Fibroblast of skin of right biceps (primary cell): Measurements from ENCODE around the gene SMC6.
A peak's percentile ranks its signal among the peaks of the same experiment; 100 is the strongest.

ENCODE experiments used
- DNase-seq: peaks from one replicate; pipeline ENCODE4 v3.0.0-alpha.2; 2013

SMC6 gene

GRCh38 chr2:17753803-17754663 is at the start of gene SMC6, which contains the start of gene GEN1:
Gene SMC6 (minus strand): TSS chr2:17753810. CDS start chr2:17745946, 7,864 bp downstream.
Gene GEN1 (plus strand): TSS chr2:17754138. CDS start chr2:17759944, 5,806 bp downstream.
- DNase-seq, result peak; percentile 96

- DNase-seq, result no peak
Measured at GRCh38 chr2:17800693-17801458, 47.3 kb upstream of the SMC6 start.

GRCh38 chr2:17800219-17800618 is 46.6 kb upstream of the SMC6 start:
- DNase-seq, result no peak

- no peak for DNase-seq
Measured at GRCh38 chr2:17799301-17800120, 45.9 kb upstream of the SMC6 start.

DNA sequence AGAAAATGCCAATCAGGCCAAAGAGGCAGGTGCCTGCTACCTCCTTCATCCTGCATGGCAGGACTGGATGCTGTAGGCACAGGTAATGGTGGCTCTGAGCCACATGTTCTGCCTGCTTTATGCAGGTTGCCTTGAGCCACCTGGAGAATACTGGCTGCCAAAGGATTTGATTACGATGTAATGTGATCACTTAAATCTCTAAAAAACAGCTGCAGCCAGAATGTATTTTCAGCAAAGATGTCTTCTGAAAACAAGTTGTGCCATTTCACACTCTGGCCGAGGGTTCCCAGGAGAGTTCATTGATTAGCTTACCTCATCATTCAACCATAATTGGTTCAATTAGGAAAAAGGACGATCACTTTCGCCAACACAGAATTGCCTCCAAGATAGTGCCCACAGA is 44.7 kb upstream of the SMC6 start:
- no peak for DNase-seq

GRCh38 chr2:17795309-17795708 is 41.7 kb upstream of the SMC6 start:
- no peak for DNase-seq

GRCh38 chr2:17793803-17794354 is 40.3 kb upstream of the SMC6 start:
- peak; percentile 57 for DNase-seq

DNA sequence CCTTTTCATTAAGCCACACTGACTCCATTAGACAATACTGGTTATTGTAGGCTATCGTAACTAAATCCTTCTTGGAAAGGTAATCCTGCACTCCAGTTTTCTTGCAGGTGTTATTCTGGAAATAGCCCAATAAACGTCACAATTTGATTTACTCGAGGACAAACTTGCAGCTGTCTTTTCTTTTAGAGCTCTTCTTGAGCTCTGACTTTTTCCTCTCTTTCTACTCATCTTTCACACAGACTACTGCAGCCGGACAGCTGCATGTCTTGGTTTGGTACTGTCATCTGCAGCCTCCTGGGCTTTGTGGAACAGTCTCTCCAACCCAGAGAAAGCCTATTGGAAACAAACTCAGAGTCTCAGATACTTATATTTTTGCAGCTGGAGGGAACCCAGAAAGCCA is 39.7 kb upstream of the SMC6 start:
- no peak for DNase-seq

DNA sequence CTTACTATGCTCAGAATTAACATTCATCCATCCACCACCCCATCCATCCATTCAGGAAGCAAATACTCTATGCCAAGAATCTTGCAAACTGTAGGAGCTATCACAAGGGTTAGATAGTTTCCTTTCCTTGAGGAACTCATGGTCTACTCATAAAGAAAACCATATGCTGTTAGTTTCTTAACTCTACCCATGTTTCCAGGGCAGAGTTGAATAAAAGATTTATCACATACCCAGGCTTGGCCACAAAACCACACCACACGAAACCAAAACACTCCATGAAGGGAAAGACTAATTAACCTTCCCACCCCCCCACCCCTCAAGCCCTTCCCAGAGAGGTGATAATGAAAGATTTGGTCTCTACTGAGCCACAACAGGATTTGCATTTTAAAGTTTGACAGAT is 38.9 kb upstream of the SMC6 start:
- DNase-seq, result peak; percentile 33

- no peak for DNase-seq
Measured at GRCh38 chr2:17791817-17792130, 38.2 kb upstream of the SMC6 start.

- DNase-seq, result peak; percentile 85
Measured at GRCh38 chr2:17791121-17791816, 37.7 kb upstream of the SMC6 start.

GRCh38 chr2:17790536-17790935 is 36.9 kb upstream of the SMC6 start:
- peak; percentile 43 for DNase-seq

DNA sequence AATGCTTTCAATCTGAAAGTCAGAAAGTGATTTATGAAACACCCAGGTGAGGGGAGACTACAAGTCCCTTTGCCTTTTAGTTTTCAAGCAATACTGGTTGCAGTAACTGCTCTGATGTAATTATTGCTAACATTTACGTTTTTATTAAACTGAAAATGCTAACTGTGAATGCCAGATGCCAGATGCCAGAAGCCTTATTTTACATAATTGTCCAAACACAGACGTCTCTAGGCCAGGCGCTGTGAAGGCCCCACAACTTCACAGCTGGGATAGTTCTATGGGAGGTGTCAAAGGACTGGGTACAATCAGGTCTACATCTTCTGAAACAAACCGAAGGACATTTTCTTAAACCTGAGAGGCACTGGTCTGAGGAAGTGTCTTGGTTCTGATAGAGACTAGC is 35.2 kb upstream of the SMC6 start:
- DNase-seq, result no peak

DNA sequence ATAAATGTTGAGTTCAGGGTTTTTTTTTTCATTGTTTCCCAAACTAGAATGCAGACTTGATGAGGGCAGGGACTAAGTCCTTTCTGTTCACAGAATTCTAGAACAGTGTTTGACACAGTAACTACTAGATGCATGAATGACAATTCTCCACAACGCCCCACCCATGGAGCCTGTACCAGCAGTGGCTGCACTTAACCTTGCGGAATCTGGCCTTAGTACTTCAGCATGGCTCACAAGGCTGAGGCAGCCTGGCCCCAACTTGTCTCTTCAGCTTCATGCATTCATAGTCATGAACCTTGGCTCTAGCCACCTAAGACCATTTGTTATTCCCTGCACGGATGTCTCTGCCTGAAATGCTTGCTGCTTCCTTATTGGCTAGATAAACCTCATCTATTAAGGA is 33.1 kb upstream of the SMC6 start:
- DNase-seq, result no peak

DNA sequence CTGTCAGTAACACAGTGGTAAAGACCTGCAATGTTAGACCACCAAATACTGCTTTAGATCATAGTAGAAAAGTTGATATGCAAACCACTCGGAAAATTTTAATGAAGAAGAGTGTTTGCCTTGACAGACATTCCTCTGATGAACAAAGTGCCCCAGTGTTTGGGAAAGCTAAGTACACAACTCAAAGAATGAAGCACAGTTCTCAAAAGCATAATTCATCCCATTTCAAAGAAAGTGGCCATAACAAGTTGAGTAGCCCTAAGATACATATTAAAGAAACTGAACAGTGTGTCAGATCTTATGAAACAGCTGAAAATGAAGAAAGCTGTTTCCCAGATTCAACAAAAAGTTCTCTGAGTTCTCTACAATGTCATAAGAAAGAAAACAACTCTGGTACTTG is 27.9 kb upstream of the SMC6 start:
- DNase-seq, result no peak

GRCh38 chr2:17780546-17780945 is 26.9 kb upstream of the SMC6 start:
- DNase-seq, result no peak

DNA sequence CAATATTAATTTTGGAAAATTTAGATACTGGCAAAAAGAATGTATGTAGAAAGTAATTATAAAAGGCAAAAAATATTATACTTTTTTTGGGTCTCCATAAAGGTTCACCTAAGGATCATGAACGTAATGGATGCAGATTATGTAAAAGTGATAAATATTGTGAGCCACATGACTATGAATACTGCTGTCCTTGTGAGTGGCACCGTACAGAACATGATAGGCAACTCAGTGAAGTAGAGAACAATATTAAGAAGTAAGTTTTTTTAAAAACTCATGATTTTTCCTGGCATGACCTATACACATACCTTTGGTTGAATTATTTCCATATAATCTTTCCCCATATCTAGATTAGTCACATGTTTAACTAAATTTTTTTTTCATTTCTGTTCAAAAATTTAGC is 18.9 kb upstream of the SMC6 start:
- no peak for DNase-seq

GRCh38 chr2:17771956-17772355 is 18.3 kb upstream of the SMC6 start:
- no peak for DNase-seq

GRCh38 chr2:17768894-17769293 is 15.3 kb upstream of the SMC6 start:
- no peak for DNase-seq

GRCh38 chr2:17765398-17765797 is 11.8 kb upstream of the SMC6 start:
- DNase-seq, result no peak

DNA sequence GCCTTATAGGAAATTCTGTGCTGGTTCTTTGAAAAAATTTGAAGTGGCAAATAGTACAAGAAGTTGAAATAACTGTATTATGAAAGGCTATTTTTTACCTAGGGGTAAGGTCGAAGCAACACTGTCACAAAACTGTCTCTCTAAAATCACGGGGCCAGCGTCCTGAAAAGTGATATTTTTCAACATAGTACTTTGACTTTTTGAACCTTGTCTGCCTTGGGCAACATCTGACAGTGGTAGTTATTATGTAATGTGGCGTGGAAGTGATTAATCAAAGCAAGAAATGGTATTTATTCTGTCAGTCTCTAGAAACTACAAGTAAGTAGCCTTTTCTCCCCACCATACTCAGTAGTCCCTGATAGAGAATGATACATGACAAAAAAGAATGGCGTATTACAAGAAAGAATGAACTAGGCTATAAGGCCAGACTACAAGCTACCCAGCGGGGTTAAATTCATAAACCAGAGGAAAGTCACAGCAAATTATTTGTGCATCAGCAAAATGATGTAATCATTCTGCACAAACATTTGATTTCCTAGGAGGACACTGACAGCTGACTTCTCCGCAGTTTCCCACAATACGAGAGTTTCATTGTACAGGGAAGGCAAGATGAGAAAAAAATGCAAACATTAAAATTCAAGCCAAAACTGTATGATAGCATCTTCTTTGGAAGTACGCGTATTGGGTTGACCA is 10.2 kb upstream of the SMC6 start:
- DNase-seq, result no peak

GRCh38 chr2:17762451-17762850 is 8.8 kb upstream of the SMC6 start:
- DNase-seq, result no peak
